ENCODE data around the gene SORL1. TPM values are rescaled to one million over a fixed set of nuclear protein-coding genes. Genes with fewer than 3 reads are reported as not detected.

The SORL1 gene
- polyA plus RNA-seq, 1 donor from 2014 or later = 6.5 TPM

- no peaks in the 10 kb centered on the region for H4K20me1 ChIP-seq (ENCODE audit: insufficient read depth)
- no peaks in the 10 kb centered on the region for H3K36me3 ChIP-seq (ENCODE audit: insufficient read depth, low read length)
- no peaks in the 10 kb centered on the region for H3F3A ChIP-seq (ENCODE audit: insufficient read depth, low read length, poor library complexity, severe bottlenecking)
- no peak for TF ChIP-seq CTCF (IDR thresholded peaks at IDR 0.05; ENCODE audit: poor library complexity, severe bottlenecking)
- no peak for TF ChIP-seq MXI1 (conservative IDR thresholded peaks at IDR 0.05; ENCODE audit: poor library complexity, severe bottlenecking)
- no peak for TF ChIP-seq REST (IDR thresholded peaks at IDR 0.05; ENCODE audit: borderline replicate concordance)
- no peak for TF ChIP-seq RAD21 (conservative IDR thresholded peaks at IDR 0.05)
- TF ChIP-seq SMC3 (conservative IDR thresholded peaks at IDR 0.05; ENCODE audit: poor library complexity) = no peak
- no peak for TF ChIP-seq EZH2 (IDR thresholded peaks at IDR 0.05; ENCODE audit: borderline replicate concordance, insufficient read depth, low read length, poor library complexity, severe bottlenecking)
- no peak for TF ChIP-seq POLR2AphosphoS5 (IDR thresholded peaks at IDR 0.05)
- TF ChIP-seq TAF1 (IDR thresholded peaks at IDR 0.05; ENCODE audit: low read depth) = no peak
- TF ChIP-seq EP300 (conservative IDR thresholded peaks at IDR 0.05; ENCODE audit: poor library complexity, severe bottlenecking) = no peak
- peaks cover 10% of the 10 kb centered on the region for H3K27me3 ChIP-seq (ENCODE audit: insufficient read depth, low read depth, low read length)
- no peak overlapping the region for H2AFZ ChIP-seq (ENCODE audit: low read depth, low read length)
- H3K9me2 ChIP-seq (ENCODE audit: insufficient read depth, low read length) = no peaks in the 10 kb centered on the region
- H3K4me2 ChIP-seq (ENCODE audit: low read length) = no peak overlapping the region
- H3K9ac ChIP-seq (ENCODE audit: low read length) = no peak overlapping the region
- no peak overlapping the region for H3K4me3 ChIP-seq (ENCODE audit: low read length)
- no peak overlapping the region for H3K27ac ChIP-seq (ENCODE audit: low read length)
- no peaks in the 10 kb centered on the region for H3K79me2 ChIP-seq (replicated peaks; ENCODE audit: insufficient read depth, low read length)
- no peaks in the 10 kb centered on the region for H3K9me3 ChIP-seq (ENCODE audit: low read length)
Measured at GRCh38 chr11:121427400-121427744, 24.7 kb upstream of the SORL1 start.

GRCh38 chr11:121429556-121429955 is 22.6 kb upstream of the SORL1 start:
- Histone ChIP-seq H3K4me3 (ENCODE audit: low read length) (no peak overlapping the region), H2AFZ (ENCODE audit: low read depth, low read length) (no peak overlapping the region), H3K9me2 (ENCODE audit: insufficient read depth, low read length) (no peaks in the 10 kb centered on the region), H3F3A (ENCODE audit: insufficient read depth, low read length, poor library complexity, severe bottlenecking) (no peaks in the 10 kb centered on the region), H4K20me1 (ENCODE audit: insufficient read depth) (no peaks in the 10 kb centered on the region), H3K27me3 (ENCODE audit: insufficient read depth, low read depth, low read length) (peaks cover 10% of the 10 kb centered on the region), H3K4me2 (ENCODE audit: low read length) (no peak overlapping the region), H3K36me3 (ENCODE audit: insufficient read depth, low read length) (no peaks in the 10 kb centered on the region), H3K9ac (ENCODE audit: low read length) (no peak overlapping the region), H3K79me2 (replicated peaks; ENCODE audit: insufficient read depth, low read length) (no peaks in the 10 kb centered on the region), H3K9me3 (ENCODE audit: low read length) (no peaks in the 10 kb centered on the region), H3K27ac (ENCODE audit: low read length) (no peak overlapping the region)
- no peak for TF ChIP-seq EP300 (conservative IDR thresholded peaks at IDR 0.05; ENCODE audit: poor library complexity, severe bottlenecking)
- no peak for TF ChIP-seq MXI1 (conservative IDR thresholded peaks at IDR 0.05; ENCODE audit: poor library complexity, severe bottlenecking)
- TF ChIP-seq SMC3 (conservative IDR thresholded peaks at IDR 0.05; ENCODE audit: poor library complexity) = no peak
- no peak for TF ChIP-seq TAF1 (IDR thresholded peaks at IDR 0.05; ENCODE audit: low read depth)
- TF ChIP-seq POLR2AphosphoS5 (IDR thresholded peaks at IDR 0.05) = no peak
- TF ChIP-seq REST (IDR thresholded peaks at IDR 0.05; ENCODE audit: borderline replicate concordance) = no peak
- TF ChIP-seq RAD21 (conservative IDR thresholded peaks at IDR 0.05) = no peak
- TF ChIP-seq EZH2 (IDR thresholded peaks at IDR 0.05; ENCODE audit: borderline replicate concordance, insufficient read depth, low read length, poor library complexity, severe bottlenecking) = no peak
- no peak for TF ChIP-seq CTCF (IDR thresholded peaks at IDR 0.05; ENCODE audit: poor library complexity, severe bottlenecking)

Data from neural cell (in vitro differentiated cells).